Midbrain (tissue), 1 donor: ENCODE data around the gene PMM1.
"Not testable (repeated sequence)": the region's sequence is repeated elsewhere in the genome, so short reads cannot be mapped to it uniquely, and the experiment has no call there.

Source experiments
- DNase-seq: peaks from one replicate; lab custom pipeline; 2025; lab: John Stamatoyannopoulos, UW

Gene PMM1

DNA sequence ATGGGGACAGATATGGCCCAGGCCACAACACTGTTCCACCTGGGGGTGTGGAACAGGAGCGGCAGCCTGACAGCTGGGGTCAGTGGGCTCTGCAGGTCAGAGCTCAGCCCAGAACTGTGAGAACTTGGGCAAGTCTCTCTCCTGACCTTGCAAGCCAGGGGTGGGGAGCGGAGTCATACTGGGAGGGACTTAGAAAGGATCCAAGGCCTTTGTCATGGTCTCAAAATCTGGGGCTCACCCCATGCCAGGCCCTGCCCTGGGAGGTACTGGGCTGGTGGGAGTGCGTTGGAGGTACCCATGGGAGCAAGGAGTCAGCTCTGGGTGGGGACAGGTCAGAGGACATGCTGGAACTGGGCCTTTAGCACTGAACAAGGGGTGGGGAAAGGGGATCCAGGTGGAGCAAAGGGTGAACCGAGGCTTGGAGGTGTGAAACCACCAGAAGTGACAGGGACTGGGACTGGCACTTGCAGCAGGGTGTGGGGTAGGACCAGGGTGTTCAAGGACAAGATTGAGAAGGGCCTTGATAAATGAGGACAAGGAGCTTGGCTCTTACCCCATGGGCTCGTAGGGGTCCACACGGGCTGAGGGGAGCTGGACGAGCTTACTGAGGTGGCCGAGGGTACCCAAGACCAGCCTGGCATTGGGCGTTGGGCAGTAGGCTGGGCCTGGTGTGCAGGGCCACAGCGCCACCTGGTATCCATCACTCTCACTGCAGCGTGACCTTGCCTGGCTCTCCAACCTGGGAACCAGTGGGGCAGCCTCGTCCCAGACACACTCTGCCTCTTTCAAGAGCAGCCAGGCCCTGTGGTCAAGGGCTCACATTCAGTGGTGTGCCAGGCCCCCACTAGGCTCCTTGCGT lies 7.4 kb upstream of the PMM1 start:
- DNase-seq: peak; percentile 58

DNA sequence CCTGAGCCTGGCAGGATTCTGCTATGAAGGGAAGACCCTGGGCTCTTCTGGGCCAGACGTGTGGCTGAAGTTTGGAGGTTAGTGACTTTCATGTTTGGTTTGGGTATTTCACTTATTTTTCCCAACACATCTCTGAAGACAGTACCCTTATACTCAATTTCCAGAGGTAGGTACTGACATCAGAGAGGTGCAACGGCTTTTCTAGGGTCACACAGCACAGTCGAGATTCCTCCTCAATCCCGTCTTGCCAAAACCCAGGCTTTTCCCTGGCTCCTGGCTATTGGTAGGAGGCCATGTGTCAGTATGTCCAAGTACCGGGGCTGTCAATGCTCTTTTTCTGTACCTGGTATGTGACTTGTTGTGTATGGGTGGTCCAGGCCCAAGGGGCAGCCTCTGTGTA lies 6.1 kb upstream of the PMM1 start:
- DNase-seq: no peak

DNA sequence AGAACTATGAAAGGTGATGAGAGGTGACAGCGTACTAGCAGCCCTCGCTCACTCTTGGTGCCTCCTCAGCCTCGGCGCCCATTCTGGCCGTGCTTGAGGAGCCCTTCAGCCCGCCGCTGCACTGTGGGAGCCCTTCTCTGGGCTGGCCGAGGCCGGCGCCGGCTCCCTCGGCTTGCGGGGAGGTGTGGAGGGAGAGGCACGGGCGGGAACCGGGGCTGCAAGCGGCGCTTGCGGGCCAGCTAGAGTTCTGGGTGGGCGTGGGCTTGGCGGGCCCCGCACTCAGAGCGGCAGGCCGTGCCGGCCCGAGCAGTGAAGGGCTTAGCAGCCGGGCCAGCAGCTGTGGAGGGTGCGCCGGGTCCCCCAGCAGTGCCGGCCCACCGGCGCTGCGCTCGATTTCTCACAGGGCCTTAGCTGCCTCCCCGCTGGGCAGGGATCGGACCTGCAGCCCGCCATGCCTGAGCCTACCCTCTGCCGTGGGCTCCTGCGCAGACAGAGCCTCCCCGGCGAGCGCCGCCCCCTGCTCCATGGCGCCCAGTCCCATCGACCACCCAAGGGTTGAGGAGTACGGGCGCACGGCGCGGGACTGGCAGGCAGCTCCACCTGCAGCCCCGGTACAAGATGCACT lies 3.8 kb upstream of the PMM1 start:
- DNase-seq: not testable (repeated sequence)

DNA sequence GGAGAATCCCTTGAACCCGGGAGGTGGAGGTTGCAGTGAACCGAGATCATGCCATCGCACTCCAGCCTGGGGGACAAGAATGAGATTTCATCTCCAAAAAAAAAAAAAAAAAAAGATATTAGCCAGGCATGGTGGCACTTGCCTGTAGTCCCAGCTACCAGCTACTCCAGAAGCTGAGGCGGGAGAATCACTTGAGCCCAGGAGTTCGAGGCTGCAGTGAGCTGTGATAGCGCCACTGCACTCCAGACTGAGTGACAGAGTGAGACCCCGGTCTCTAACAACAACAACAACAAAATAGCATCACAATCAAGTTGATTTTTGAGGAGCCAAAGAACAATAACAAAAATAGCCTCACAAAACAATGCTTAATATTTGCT lies 2.3 kb downstream of the PMM1 start:
- DNase-seq: no peak

DNA sequence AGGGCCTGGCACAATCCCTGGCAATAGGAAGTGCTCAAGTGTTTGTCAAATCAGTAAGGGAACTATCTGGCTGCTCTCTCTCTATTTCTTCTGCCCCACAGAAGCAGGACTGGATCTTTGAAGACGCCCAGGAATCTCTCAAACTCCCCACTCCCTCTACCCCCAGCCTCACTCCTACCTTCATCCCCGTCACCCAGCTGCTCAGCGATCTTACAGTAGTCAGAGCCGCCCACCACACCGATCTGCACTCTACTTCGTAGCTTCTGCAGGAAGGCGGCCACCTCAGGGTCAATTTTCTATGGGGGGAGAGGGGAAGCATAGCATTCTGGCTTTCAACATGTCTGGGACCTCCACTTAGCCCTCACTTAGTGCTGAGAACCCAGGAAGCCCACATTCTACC lies 3.7 kb downstream of the PMM1 start:
- DNase-seq: no peak

DNA sequence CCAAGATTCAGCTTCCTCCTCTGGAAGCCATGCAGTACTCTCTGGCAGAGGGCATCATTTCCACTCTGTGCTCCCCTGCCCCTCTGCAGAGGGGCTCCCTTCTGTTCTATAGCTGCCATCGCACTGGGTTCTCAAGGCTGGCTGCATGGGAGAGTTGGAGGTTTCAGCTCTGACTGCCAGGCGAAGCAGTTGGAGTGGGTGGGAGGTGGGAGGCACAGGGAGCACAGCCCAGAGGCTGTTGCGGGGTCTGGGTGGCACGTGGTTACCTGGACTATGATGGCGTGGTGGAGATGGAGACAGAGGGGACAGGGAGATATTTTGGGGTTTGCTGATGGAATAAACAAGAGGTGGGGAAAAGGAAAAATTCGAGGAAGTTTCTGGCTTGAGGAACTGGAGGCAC lies 4.8 kb downstream of the PMM1 start:
- DNase-seq: no peak

DNA sequence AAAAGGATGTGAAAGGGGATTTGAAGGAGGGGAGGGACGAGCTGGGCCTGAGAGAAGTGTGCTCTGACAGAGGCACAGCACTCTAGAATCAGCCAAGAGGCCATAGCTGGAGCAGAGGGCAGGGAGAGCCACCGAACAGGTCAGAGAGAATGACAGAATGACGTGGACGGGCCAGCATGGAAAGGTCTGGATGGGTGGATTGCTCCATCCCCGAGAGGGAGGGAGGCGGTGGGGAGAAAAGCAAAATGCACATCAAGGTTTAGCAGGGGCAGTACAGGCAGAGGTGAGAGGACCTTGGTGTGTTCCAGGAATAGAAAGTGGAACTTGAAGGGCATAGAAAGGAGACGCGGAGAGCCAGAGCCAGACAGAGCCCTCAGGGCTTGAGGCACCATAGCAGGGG lies 6.9 kb downstream of the PMM1 start:
- no peak for DNase-seq

DNA sequence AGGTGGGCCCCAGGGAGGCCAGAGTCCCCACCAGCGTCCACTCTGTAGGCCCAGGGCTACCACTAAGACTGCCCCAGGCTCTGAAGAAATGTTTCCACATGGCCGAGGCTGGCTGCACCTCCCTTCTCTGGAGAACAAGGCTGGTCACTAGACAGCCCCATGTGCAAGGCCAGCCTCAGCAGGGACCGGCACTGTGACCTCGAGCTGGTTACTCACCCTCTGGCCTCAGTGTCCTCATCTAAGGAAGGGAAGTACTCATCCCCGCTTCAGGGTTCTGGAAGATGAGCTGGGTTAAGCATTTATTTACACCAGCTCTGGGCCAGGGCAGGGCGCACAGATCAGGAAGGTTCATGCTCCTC lies 9.7 kb downstream of the PMM1 start:
- no peak for DNase-seq

DNA sequence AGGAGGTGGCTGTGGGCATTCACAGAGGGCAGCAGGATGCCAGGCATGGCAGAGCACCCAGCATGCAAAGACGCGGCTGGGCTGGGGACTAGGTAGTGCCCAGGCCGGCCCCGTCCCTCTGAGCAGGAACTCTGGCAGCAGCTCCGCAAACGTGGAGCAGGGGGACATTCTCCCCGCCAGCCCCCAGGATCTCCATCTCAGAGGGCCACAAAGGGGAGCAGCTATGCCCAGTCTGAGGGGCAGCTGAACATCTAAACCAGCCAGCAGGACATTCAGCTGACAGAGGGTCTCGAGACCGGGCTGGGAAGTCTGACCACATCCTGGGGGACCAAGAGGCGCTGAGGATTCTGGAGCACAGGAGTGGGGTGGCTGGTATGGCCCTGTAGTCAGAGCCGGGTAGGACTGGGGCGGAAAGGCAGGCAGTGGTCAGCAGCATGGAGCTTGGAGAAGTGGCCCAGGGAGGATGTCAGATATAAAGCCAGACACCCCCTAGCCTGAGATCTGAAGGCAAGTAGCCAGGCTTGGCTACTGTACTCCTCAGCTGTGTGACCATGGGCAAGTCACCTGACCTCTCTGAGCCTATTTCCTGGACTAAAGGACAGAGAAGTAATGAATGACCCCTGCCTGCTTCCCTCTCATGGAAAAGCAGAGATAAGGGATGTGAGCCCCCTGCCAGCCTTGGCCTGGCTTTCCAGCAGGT lies 10.2 kb downstream of the PMM1 start:
- DNase-seq: no peak

DNA sequence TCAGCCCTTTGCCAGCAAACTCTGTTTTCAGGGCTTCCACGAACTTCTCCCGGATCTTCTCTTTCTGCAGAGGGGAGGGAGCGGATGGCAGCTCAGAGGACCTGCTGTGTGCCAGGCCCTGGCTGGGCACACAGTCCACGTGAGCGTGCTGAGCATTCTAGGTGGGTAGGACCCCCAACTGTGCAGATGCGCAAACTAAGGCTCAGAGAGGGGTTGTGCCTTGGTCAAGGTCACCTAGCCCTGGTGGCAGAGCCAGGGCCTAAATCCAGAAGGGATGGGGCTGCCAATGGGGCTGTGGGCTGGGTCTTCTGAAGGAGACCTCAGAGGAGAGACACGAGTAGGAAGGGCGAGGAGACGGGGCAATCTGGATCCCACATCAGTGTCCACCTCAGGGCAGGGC lies 10.8 kb downstream of the PMM1 start:
- no peak for DNase-seq

DNA sequence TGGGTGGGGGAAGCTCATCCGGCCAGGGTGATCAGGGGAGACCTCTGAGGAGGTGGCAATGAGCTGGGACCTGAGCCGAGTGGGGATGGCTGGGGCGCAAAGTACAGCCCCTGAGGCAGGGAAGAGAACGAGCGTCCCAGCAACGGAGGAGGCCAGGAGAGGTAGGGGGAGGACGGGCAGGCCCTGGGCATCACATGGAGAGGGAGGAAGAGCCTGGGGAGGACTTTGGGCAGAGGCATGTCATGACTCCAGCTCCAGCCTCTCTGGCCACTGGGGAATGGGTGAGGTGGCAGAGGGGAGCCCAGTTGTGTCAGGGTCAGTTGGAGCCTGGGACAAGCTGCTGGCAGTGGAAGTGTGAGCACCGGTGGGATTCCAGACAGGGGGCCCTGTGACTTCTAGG lies 11.5 kb downstream of the PMM1 start:
- DNase-seq: no peak

DNA sequence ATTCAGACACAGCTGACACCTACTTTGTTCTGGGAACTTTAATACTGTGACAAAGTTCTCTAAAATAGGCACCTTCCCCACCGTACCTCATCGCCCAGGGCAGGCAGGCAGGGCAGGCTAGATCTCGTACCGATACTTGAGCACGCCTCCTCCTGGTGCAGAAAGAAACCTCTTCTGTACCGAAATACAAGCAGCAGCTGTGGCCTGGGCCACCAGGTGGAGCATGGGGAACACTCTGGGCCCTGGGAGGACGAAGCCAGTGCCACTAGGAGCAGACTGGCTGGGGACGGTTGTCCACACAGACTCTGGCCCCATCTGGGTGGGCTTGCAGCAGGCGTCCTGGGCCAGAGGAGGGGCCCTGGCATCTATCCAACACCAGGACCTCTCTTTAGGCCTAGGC lies 12.8 kb downstream of the PMM1 start:
- DNase-seq: no peak

DNA sequence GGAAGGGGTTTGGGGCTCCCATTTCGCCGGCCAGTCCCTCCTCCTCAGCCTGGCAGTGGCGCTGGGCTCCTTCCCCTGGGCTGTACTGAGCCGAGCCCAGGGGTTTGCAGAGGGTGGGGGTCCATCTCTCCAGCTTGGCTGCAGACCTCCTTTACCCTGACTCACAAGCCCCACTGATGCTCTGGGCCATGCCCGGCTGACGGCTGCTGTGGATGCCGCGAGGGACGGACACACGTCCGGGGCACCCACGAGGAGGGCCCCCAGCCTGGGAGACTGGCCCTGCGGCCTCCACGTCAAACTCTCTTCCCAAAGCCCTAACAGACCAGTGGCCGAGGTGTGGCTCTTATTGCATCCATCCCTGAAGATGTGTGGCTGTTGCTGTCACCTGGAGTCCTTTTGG lies 14.1 kb downstream of the PMM1 start:
- no peak for DNase-seq

DNA sequence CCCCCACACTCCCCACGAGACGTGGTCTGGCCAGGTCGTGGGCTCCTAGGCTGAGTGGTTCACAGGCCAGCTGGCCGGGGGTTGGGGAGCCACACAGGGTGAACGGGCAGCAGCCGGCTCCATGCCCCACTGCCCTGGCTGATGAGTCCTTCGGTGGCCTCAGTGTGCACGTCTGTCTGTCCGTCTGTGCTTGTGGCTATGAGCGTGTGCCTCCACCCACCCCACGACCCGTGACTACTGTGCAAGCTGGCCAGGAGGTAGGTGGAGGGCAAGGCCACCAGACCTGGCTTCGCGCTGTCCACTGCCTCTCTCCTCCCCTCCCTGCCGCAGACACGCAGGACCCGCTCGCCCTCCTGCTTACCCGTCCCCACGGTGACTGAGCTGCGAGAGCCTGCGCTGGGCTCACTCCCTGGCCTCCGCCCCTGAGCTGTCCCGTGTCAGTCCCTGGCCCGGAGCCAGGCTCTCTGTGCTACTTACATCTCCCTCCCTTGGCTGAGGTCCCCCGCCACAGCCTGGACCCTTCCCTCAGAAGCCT lies 14.7 kb downstream of the PMM1 start:
- DNase-seq: peak; percentile 35

DNA sequence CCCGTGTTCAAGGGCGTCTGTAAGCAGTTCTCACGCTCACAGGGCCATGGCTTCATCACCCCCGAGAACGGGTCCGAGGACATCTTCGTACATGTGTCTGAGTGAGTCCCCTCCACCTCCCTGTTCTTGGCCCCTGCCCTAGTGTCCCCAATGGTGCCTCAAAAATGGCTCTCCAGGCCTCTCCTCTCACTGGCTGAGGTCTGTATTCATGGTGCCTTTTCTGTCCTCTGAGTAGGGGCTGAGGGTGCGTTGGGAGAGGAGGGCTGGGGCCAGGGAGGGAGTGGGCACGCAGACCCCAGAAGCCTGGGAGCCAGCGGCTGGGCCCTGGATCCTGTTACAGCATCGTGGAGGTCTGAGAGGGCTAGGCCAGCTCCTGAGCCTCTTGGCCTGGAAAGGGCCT lies 16.0 kb downstream of the PMM1 start:
- no peak for DNase-seq

DNA sequence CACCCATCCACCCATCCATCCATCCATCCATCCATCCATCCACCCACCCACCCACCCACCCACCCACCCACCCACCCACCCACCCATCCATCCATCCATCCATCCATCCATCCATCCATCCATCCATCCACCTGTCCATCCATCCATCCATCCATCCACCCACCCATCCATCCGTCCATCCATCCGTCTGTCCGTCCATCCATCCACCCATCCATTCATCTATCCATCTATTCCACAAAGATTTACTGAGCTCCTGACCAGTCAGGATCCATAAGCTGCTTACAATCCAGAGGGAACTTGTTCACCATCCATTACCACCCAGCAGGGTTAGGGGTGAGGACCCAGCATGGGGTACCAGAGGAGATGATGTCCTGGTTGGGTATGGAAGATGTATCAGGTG lies 17.3 kb downstream of the PMM1 start:
- not testable (repeated sequence) for DNase-seq

DNA sequence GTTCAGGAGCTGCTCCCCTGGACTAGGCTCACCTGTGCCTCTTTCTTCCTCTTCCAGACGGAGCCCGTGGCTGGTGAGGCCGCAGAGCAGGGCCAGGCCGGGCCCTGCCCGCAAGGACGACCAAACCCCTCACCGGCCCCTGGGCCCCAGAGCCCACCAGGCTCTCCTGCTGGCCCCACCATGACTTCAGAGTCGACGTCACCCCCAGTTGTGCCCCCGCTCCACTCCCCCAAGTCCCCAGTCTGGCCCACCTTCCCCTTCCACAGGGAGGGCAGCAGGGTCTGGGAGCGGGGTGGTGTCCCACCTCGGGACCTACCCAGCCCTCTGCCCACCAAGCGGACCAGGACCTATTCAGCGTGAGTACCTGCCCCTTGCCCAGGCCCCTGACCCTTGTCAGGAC lies 17.9 kb downstream of the PMM1 start:
- no peak for DNase-seq

DNA sequence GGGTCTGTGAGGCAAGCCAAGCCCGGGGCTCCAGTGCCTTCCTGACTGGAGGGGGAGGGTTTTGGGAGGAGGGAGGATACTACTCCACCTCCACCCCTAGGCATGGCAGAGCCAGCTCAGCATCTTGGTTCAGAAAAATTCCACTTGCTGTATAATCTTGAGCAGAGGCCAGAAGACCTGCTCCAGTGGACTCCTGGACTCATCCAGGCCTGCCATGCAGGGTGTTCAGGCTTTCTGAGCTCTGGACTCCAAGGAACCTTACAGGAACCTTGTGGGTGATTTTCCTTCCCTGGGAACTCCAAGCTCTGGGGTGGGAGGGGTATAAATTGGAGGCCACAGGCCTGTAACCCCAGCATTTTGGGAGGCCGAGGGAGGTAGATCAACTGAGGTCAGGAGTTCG lies 19.4 kb downstream of the PMM1 start:
- DNase-seq: no peak

DNA sequence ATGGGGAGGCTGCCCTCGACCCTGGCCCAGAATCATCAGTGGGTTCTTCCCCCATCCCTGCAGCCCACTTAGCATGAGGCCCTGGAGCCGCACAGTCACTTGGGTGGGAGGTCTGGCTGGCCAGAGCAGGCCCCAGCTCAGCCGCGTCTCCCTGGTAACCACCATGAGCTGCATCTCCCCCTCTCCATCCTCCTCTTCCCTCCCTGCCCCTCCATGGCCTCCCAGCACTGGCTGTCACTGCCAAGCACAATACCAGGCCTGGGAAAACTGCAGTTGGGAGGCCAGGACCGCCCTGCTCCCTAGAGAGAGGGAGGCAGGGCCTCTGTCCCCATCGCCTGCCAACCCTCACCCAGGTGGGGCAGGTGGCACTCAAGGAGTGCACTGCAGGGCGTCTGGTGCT lies 20.8 kb downstream of the PMM1 start:
- DNase-seq: no peak

DNA sequence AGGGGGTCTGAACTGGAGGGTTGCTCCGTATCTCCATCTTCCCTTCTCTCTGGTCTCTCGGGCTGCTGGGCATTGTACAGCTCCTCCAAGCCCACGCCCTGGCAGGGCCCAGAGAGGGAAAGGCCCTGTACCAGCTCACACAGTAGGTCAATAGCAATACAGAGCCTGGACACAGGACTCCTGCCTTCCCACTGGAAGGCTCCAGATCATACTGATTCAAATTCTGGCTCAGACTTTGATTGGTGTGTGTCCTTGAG lies 22.2 kb downstream of the PMM1 start:
- no peak for DNase-seq

DNA sequence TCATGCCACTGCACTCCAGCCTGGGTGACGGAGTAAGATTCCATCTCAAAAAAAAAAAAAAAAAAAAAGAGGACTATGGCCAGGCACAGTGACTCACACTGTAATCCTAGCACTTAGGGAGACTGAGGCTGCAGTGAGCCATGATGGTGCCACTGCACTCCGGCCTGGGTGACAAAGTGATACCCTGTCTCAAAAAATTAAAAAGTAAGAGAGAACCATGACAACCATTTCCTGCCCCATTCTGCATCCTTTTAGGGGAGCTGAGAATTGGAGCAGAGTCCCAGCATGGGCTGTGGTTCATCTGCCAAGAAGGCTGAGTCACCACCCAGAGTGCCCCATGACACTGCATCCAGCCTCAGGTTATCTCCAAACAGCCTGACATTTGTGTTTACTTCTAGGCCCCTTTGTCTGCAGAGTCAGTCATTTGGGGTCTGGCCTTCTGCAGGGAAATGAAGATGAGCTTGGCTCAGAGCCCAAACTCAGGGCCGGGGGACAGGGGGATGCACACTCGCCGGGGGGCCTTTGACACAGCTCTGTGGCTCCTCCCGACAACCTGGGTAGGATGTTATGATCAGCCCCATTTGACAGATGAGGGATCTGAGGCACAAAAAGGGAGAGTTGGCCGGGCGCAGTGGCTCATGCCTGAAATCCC lies 24.1 kb downstream of the PMM1 start:
- DNase-seq: no peak

DNA sequence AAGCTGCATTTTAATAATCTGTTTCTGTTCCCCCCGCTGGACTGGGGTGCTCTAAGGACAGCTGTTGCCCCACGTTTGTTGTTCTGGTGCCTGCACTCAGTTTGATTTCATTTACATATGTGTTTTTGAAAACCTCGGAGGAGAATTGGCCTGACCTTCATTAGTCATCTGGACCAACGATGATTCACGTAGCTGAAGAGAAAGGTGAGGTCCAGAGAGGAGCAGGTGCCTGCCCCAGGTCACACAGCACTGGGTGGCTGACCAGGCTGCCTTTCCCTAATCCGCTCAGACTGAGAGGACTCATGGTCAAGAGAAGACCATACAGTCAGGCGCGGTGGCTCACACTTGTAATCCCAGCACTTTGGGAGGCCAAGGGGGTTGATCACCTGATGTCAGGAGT lies 25.1 kb downstream of the PMM1 start:
- no peak for DNase-seq
